AG04449 (cell line): ENCODE measurements around the gene LAMA1.

Experiments
- CTCF ChIA-PET: fragments of 350-600 bp; formaldehyde crosslinking; extraction: SDS; loops from one replicate; lab custom pipeline; 2021; ENCODE audit warnings: antibody characterized with exemption; lab: Yijun Ruan, JAX
- POLR2A ChIA-PET: fragments of 400-600, 350-600 bp; formaldehyde crosslinking; extraction: SDS; loops from one replicate; lab custom pipeline; 2020; ENCODE audit warnings: antibody characterized with exemption, inconsistent platforms; lab: Yijun Ruan, JAX
- DNase-seq: peaks from one replicate; pipeline ENCODE4 v3.0.0-alpha.2; 2010; ENCODE audit warnings: low read depth, low spot score
- H3K4me3 ChIP-seq: 2 replicates; pipeline ENCODE4 v1.5.1; 2011; ENCODE audit warnings: low read depth, mild to moderate bottlenecking, control low read depth, low read length
- TF ChIP-seq, protein P1 (sequence below): IDR thresholded peaks from one replicate; pipeline ENCODE4 v1.5.1; 2011; ENCODE audit warnings: mild to moderate bottlenecking, moderate library complexity, low read length, control low read depth, inconsistent platforms; ENCODE audit not compliant: insufficient read depth; ENCODE audit errors: missing control alignments

LAMA1 gene

DNA sequence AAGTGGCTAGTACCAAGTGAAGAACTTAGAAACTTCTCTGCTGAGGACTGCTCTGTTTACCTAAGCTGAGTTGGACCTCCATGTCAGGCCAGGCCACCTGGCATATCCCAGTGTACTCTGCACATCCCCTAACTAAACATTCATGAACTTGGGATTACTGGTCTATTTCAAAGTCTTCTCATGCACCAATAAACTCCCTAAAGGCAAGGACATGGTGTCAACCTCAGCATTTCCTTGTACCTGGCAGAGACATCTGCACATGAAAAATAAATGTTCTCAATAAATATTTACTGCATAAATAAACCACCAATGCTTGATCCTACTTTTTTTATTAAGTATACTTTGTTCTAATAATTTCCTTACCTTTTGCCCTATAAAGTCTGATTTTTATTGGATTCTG, 124.8 kb downstream of the LAMA1 start:
- POLR2A ChIA-PET, result no interaction called here
- CTCF ChIA-PET, result interaction anchor here (1.4 kb wide), 1 partner anchor 73 kb away, joined by 6 read pairs; no protein-coding TSS in a partner anchor
- H3K4me3 ChIP-seq, result no peak overlapping the region
- DNase-seq, result no peak
- TF ChIP-seq, protein P1, sequence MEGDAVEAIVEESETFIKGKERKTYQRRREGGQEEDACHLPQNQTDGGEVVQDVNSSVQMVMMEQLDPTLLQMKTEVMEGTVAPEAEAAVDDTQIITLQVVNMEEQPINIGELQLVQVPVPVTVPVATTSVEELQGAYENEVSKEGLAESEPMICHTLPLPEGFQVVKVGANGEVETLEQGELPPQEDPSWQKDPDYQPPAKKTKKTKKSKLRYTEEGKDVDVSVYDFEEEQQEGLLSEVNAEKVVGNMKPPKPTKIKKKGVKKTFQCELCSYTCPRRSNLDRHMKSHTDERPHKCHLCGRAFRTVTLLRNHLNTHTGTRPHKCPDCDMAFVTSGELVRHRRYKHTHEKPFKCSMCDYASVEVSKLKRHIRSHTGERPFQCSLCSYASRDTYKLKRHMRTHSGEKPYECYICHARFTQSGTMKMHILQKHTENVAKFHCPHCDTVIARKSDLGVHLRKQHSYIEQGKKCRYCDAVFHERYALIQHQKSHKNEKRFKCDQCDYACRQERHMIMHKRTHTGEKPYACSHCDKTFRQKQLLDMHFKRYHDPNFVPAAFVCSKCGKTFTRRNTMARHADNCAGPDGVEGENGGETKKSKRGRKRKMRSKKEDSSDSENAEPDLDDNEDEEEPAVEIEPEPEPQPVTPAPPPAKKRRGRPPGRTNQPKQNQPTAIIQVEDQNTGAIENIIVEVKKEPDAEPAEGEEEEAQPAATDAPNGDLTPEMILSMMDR, result no peak

DNA sequence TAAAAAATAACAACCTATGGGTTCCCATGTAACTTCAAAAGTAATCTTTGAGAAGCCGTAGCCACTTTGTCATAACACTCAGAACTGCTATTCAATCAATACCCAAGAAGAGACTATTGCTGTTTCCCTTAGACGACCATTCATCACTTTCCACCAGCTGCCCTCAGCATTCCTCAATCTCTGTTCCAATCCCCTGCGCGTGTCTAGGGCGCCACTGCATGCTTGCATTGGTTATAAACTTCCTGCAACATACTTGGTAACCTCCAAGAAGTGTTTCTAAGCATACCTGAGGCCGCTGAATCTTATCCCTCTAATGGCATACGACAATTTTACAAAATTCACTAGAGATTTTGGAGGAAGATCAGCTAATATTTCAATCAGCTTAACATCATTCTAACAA, 134.2 kb downstream of the LAMA1 start:
- TF ChIP-seq, protein P1, result no peak
- CTCF ChIA-PET, result no interaction called here
- H3K4me3 ChIP-seq, result no peak overlapping the region
- no peak for DNase-seq
- POLR2A ChIA-PET, result no interaction called here

DNA sequence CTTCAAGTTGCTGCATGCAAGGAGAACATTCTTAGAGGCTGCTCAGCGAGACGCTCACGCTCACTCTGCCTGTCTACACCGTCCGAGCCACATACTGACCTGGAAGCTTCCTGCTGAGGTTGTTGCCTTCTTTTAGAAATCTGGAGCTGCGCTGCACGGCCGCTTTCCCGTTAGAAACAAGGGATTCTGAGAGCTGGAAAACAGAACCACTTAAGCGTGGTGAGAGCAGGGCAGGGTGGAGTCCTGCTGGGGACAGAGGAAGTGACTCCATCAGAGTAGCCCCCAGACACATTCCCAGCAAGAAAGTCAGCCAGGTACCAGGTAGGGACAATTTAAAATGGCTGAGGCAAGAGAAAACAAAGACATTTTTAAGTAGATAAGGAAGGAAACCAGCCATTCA, 135.2 kb downstream of the LAMA1 start:
- DNase-seq, result no peak
- TF ChIP-seq, protein P1, result no peak
- POLR2A ChIA-PET, result no interaction called here
- H3K4me3 ChIP-seq, result no peak overlapping the region
- CTCF ChIA-PET, result no interaction called here

DNA sequence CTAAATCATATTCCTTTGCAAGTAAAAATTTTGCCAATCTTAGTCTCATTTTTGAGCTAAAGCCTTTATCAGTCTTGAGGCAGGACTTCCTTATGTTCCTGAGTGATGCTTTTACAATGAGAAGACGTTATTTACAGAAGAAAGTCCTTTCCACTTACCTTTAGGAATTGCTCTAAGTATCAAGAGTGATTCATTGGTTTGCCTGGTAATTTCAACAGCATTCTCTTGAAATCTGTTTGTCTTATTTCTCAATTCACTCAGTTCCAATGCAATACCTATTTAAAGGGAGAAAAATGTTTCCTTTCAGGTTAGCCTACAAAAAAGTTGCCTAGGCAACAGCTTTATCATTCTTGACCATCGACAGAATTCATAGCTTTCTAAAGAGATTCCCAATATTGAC, 137.2 kb downstream of the LAMA1 start:
- H3K4me3 ChIP-seq, result no peak overlapping the region
- CTCF ChIA-PET, result interaction anchor here (0.6 to 1.2 kb wide), 2 partner anchors 59 to 61 kb away, joined by 3 read pairs; no protein-coding TSS in a partner anchor
- TF ChIP-seq, protein P1, result no peak
- POLR2A ChIA-PET, result no interaction called here
- DNase-seq, result no peak

DNA sequence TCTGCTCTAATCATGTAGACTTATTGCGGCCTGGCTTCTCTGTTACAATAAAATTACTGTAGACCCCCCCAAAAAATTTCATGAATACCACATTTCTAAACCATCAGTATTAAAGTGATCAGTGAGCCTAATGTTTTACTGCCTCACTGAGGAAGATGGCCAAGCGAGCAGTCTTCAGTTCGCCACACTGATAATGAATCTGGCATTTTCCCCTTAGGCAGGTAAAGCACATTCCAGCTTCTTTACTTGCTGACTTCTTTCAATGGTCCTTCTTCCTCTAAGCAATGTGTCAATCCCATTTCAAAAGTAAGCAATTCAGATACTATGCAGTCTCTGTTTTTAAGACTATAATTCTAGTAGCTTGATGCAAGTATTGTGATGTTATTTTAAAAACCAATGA, 137.6 kb downstream of the LAMA1 start:
- POLR2A ChIA-PET, result no interaction called here
- H3K4me3 ChIP-seq, result no peak overlapping the region
- TF ChIP-seq, protein P1, result no peak
- DNase-seq, result no peak
- CTCF ChIA-PET, result interaction anchor here (0.6 to 1.2 kb wide), 2 partner anchors 59 to 61 kb away, joined by 3 read pairs; no protein-coding TSS in a partner anchor

DNA sequence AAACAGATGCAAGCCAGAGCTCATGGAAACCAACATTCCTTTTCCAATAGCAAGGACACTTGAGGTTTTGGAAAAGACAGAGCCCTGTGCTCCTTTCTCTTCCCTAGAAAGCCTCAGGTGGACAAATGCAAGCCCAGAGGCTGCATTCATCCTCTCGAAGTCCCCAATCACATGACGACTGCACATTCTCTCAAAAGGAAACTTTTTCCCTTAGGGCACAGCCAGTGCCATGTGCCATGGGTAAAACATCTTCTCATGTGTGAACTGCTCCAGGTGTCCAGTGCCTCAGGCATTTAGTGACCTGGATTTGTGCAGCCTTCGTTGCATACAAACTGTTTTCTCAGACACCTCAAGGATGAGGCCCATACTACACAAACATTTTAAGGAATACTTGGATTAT, 140.7 kb downstream of the LAMA1 start:
- POLR2A ChIA-PET, result no interaction called here
- CTCF ChIA-PET, result no interaction called here
- TF ChIP-seq, protein P1, result no peak
- H3K4me3 ChIP-seq, result no peak overlapping the region
- DNase-seq, result no peak
